Measurements from ENCODE around the gene NMRK2.
A peak's percentile ranks its signal among the peaks of the same experiment; 100 is the strongest.

The NMRK2 gene

DNA sequence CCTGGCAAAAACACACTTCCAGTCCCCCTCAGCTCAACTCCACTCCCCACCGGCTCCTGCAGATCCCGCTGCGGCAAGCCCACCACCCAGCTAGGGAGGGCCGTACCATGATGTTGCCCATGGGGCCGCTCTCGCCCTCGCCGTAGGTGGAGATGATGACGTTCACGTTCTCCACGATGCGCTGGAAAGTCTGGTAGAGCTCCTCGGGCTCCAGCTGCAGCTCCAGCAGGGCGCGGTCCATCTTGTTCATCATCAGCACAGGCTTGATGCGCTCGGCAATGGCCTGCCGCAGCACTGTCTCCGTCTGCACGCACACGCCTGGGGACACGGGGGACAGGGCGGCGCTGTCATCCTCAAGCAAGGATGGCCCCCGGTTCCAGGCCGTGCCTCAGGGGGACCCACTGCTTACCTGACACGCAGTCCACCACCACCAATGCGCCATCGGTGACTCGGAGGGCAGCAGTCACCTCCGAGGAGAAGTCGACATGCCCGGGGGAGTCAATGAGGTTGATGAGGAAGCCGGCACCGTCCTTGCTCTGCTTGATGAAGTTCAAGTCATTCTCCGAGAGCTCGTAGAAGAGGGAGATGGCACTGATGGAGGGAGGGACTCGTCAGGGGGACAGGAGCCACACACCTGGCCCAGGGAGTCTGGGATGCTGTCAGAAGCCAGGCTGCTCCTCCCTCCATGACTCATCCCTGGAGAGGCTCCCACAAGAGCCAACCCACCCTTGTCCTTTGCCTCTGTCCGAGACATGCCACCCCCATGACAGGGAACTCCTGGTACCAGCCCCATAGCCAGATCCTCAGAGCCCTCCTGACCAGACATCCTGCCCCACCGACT lies 50.1 kb downstream of the NMRK2 start:
- peak; percentile 34 to 35 for DNase-seq

- DNase-seq = no peak
Observed at GRCh38 chr19:3983542-3983914, 50.7 kb downstream of the NMRK2 start.

DNA sequence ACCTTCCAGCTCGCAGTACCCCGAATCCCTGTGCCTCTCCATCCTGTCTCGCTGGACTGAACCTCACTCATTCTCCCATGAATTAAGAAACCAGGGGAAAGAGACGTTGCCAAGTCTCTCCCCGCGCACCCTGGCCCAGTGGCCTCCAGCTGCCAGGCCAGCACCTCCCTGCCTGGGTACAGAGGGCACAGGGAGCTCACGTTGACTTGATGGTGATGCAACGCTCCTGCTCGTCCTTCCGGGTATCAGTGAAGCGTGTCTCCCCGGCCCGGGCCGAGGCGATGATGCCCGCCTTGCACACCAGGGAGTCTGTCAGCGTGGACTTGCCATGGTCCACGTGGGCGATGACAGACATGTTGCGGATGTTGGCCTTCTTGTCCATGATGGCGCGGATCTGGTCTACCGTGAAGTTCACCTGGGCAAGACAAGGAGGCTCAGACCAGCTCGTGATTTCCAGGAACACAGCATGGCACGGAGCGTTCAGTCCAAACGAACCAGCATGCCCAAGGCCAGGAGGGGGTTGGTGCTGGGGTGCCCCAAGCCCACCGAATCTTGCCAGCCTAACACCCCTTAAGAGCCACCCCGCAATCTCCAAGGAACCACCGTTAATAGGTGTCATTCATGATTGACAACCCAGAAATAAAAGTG lies 51.2 kb downstream of the NMRK2 start:
- DNase-seq = peak; percentile 53 to 54

GRCh38 chr19:3984584-3984907 lies 51.7 kb downstream of the NMRK2 start:
- peak; percentile 27 to 41 for DNase-seq

DNA sequence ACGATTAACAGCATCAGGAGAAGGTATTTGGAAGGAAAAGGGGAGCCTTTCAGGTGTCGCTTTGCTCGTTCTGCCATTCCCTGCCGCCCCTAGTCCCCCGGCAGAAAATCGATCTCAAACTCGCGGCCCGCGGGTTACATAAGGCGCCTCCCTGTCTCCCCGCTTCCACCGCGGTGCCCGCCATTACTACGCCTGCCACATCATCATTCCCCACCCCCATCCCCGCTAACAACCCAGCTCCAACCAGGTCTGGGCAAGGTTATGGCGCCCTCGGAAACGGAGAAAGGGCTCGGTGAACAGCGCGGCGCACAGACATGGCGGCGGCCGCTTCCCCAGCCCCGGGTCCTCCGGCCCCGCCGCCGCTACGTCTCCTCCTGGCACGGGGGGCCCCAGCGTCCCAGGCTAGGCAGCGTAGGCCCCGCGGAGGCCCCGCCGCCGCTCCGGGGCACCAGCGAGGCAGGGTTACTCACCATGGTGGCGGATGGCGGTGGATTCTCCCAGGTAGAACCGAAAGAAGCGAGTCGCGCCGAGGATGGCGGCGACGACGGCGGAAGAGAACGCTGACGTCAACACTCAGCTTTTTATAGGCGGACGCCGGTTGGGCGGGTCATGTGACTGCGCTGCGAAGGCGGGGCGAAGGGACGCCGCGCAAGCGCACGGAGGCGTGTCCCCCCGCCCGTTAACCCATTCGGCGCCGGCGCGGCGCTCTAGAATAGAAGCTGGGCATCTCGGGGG lies 52.2 kb downstream of the NMRK2 start, which contains the start of gene EEF2:
Gene EEF2 (minus strand): TSS at position 556 of the 735 bp plus-strand sequence. CDS start 83 bp downstream, at position 473.
- peak; percentile 90 to 92 for DNase-seq

GRCh38 chr19:3985643-3986259 lies 52.9 kb downstream of the NMRK2 start:
- DNase-seq = no peak

GRCh38 chr19:3986260-3987041 lies 53.6 kb downstream of the NMRK2 start:
- peak; percentile 63 for DNase-seq

GRCh38 chr19:3987619-3988371 lies 54.9 kb downstream of the NMRK2 start:
- peak; percentile 90 for DNase-seq

GRCh38 chr19:3990815-3991117 lies 57.9 kb downstream of the NMRK2 start:
- no peak for DNase-seq

All from stimulated activated CD4-positive, alpha-beta T cell treated with anti-CD3 and anti-CD28 coated beads, Interleukin-2, amount 100 ng/mL, for 24 hours (primary cell).